HEK293 (cell line): ENCODE data around the gene ARPP19.
"Not testable (repeated sequence)": the region's sequence is repeated elsewhere in the genome, so short reads cannot be mapped to it uniquely, and the experiment has no call there.

Experiments
- CTCF ChIA-PET: fragments of 350-600 bp; formaldehyde crosslinking; extraction: SDS; loops from one replicate; lab custom pipeline; 2021; ENCODE audit warnings: antibody characterized with exemption; lab: Yijun Ruan, JAX
- POLR2A ChIA-PET: fragments of 300-600 bp; formaldehyde crosslinking; extraction: SDS; loops from one replicate; lab custom pipeline; 2020; ENCODE audit warnings: antibody characterized with exemption, inconsistent platforms; lab: Yijun Ruan, JAX
- H3K27ac ChIP-seq: fragments of 200-500 bp; sonication (Bioruptor generic); 2 replicates; pipeline ENCODE4 v1.5.1; 2014; ENCODE audit warnings: low read depth, low read length, control low read depth, inconsistent platforms; ENCODE audit errors: extremely low read depth
- H3K36me3 ChIP-seq, 2 experiments: fragments of 200-500 bp in 1 of 2; sonication (Bioruptor generic) in 1 of 2; 1 replicate in 1 of 2; 2 replicates in 1 of 2; pipeline ENCODE4 v1.5.1; 2014 to 2017; ENCODE audit warnings: inconsistent platforms in 2 of 2, low read length in 2 of 2; ENCODE audit not compliant: control insufficient read depth in 2 of 2, insufficient read depth in 1 of 2
- H3K4me1 ChIP-seq: fragments of 200-500 bp; sonication (Bioruptor generic); 2 replicates; pipeline ENCODE4 v1.5.1; 2014; ENCODE audit warnings: mild to moderate bottlenecking, low read length, inconsistent platforms; ENCODE audit not compliant: control insufficient read depth, insufficient read depth
- H3K4me3 ChIP-seq: 2 replicates; pipeline ENCODE4 v1.5.1; 2011; ENCODE audit warnings: low read depth, mild to moderate bottlenecking, control low read depth, low read length, moderate library complexity
- H3K9me3 ChIP-seq: fragments of 200-500 bp; sonication (Bioruptor generic); 2 replicates; pipeline ENCODE4 v1.5.1; 2014; ENCODE audit warnings: low read depth, low read length, inconsistent platforms; ENCODE audit not compliant: control insufficient read depth, insufficient read depth
- GLI2 ChIP-seq: fragments of 450-650 bp; formaldehyde crosslinking; IDR thresholded peaks from 2 replicates; pipeline ENCODE4; 2017; ENCODE audit warnings: missing biosample characterization, missing genetic modification characterization, low read depth, borderline replicate concordance
- KLF9 ChIP-seq: fragments of 450-650 bp; formaldehyde crosslinking; IDR thresholded peaks from 2 replicates; pipeline ENCODE4 v1.5.1; 2016; ENCODE audit warnings: missing biosample characterization, missing genetic modification characterization, low read depth
- SCRT1 ChIP-seq: fragments of 450-650 bp; formaldehyde crosslinking; IDR thresholded peaks from 2 replicates; pipeline ENCODE4 v1.5.1; 2016; ENCODE audit warnings: missing biosample characterization, missing genetic modification characterization, borderline replicate concordance
- SCRT2 ChIP-seq: fragments of 450-650 bp; formaldehyde crosslinking; IDR thresholded peaks from 2 replicates; pipeline ENCODE4 v1.5.1; 2016; ENCODE audit warnings: missing biosample characterization, missing genetic modification characterization
- ZBTB8A ChIP-seq: fragments of 450-650 bp; formaldehyde crosslinking; IDR thresholded peaks from 2 replicates; pipeline ENCODE4 v1.5.1; 2016; ENCODE audit warnings: missing biosample characterization, missing genetic modification characterization
- ZIC2 ChIP-seq: fragments of 450-650 bp; formaldehyde crosslinking; IDR thresholded peaks from 2 replicates; pipeline ENCODE4 v1.5.1; 2016; ENCODE audit warnings: missing biosample characterization, missing genetic modification characterization
- ZNF140 ChIP-seq: fragments of 450-650 bp; formaldehyde crosslinking; IDR thresholded peaks from 2 replicates; pipeline ENCODE4 v1.5.1; 2016; ENCODE audit warnings: missing biosample characterization, missing genetic modification characterization
- ZNF23 ChIP-seq: fragments of 450-650 bp; formaldehyde crosslinking; IDR thresholded peaks from 2 replicates; pipeline ENCODE4 v1.5.1; 2016; ENCODE audit warnings: missing biosample characterization, missing genetic modification characterization, borderline replicate concordance
- ZNF600 ChIP-seq: fragments of 450-650 bp; formaldehyde crosslinking; IDR thresholded peaks from 2 replicates; pipeline ENCODE4 v1.5.1; 2016; ENCODE audit warnings: missing biosample characterization, missing genetic modification characterization
- ZNF701 ChIP-seq: fragments of 450-650 bp; formaldehyde crosslinking; IDR thresholded peaks from 2 replicates; pipeline ENCODE4 v1.5.1; 2016; ENCODE audit warnings: missing biosample characterization, missing genetic modification characterization
- ZXDB ChIP-seq: fragments of 450-650 bp; formaldehyde crosslinking; IDR thresholded peaks from 2 replicates; pipeline ENCODE4 v1.5.1; 2016; ENCODE audit warnings: missing biosample characterization, missing genetic modification characterization
- TF ChIP-seq, protein P1 (sequence below): fragments of 450-650 bp; formaldehyde crosslinking; IDR thresholded peaks from 2 replicates; pipeline ENCODE4 v1.5.1; 2016; ENCODE audit warnings: missing biosample characterization, missing genetic modification characterization
- TF ChIP-seq, protein P2 (sequence below): fragments of 450-650 bp; formaldehyde crosslinking; IDR thresholded peaks from 2 replicates; pipeline ENCODE4 v1.5.1; 2016; ENCODE audit warnings: missing biosample characterization, missing genetic modification characterization
- TF ChIP-seq, protein P3 (sequence below): fragments of 450-650 bp; formaldehyde crosslinking; IDR thresholded peaks from 2 replicates; pipeline ENCODE4 v1.5.1; 2016; ENCODE audit warnings: missing biosample characterization, missing genetic modification characterization
- TF ChIP-seq, protein P4 (sequence below): fragments of 450-650 bp; formaldehyde crosslinking; IDR thresholded peaks from 2 replicates; pipeline ENCODE4 v1.5.1; 2016; ENCODE audit warnings: missing biosample characterization, missing genetic modification characterization

ARPP19 gene

DNA sequence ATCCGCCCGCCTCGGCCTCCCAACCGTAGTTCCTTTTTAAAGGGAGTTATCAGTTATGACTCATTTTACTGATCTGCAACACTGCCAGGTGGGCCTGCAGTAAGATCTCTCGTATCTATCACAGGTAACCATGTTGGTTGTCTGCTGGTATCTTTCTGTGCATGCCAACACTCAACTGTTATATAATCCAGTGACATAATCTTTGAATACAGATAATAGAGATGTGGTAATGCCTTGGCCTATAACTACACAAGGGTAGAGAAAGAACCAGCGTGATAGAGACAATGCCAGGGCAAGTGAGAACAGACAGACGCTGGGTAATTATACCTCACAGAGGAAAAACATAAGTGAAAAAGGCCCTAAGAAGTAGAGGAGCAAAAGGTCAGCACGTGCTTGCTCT lies 11.0 kb upstream of the ARPP19 start:
- ChIA-PET POLR2A (no interaction called here), CTCF (no interaction called here)
- no peak overlapping the region for H3K27ac ChIP-seq
- H3K9me3 ChIP-seq, result no peaks in the 10 kb centered on the region
- no peaks in the 10 kb centered on the region for H3K4me1 ChIP-seq
- H3K4me3 ChIP-seq, result no peak overlapping the region
- peaks cover 0 to 3% of the 10 kb centered on the region in 2 experiments; a peak in 1 of 3 replicates for H3K36me3 ChIP-seq
- TF ChIP-seq ZNF140 (no peak), ZNF600 (no peak), ZNF23 (tag by site-specific recombination) (no peak), ZBTB8A (tag by site-specific recombination) (no peak), GLI2 (tag by site-specific recombination) (no peak), ZNF701 (tag by site-specific recombination) (no peak)
- TF ChIP-seq, protein P1, sequence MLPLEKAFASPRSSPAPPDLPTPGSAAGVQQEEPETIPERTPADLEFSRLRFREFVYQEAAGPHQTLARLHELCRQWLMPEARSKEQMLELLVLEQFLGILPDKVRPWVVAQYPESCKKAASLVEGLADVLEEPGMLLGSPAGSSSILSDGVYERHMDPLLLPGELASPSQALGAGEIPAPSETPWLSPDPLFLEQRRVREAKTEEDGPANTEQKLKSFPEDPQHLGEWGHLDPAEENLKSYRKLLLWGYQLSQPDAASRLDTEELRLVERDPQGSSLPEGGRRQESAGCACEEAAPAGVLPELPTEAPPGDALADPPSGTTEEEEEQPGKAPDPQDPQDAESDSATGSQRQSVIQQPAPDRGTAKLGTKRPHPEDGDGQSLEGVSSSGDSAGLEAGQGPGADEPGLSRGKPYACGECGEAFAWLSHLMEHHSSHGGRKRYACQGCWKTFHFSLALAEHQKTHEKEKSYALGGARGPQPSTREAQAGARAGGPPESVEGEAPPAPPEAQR, result no peak
- TF ChIP-seq, protein P2, sequence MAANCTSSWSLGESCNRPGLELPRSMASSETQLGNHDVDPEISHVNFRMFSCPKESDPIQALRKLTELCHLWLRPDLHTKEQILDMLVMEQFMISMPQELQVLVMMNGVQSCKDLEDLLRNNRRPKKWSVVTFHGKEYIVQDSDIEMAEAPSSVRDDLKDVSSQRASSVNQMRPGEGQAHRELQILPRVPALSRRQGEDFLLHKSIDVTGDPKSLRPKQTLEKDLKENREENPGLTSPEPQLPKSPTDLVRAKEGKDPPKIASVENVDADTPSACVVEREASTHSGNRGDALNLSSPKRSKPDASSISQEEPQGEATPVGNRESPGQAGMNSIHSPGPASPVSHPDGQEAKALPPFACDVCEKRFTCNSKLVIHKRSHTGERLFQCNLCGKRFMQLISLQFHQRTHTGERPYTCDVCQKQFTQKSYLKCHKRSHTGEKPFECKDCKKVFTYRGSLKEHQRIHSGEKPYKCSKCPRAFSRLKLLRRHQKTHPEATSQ, result no peak
- TF ChIP-seq, protein P3, sequence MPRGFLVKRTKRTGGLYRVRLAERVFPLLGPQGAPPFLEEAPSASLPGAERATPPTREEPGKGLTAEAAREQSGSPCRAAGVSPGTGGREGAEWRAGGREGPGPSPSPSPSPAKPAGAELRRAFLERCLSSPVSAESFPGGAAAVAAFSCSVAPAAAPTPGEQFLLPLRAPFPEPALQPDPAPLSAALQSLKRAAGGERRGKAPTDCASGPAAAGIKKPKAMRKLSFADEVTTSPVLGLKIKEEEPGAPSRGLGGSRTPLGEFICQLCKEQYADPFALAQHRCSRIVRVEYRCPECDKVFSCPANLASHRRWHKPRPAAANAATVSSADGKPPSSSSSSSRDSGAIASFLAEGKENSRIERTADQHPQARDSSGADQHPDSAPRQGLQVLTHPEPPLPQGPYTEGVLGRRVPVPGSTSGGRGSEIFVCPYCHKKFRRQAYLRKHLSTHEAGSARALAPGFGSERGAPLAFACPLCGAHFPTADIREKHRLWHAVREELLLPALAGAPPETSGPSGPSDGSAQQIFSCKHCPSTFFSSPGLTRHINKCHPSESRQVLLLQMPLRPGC (tag by site-specific recombination), result no peak
- TF ChIP-seq, all 188 proteins: peak for 0

DNA sequence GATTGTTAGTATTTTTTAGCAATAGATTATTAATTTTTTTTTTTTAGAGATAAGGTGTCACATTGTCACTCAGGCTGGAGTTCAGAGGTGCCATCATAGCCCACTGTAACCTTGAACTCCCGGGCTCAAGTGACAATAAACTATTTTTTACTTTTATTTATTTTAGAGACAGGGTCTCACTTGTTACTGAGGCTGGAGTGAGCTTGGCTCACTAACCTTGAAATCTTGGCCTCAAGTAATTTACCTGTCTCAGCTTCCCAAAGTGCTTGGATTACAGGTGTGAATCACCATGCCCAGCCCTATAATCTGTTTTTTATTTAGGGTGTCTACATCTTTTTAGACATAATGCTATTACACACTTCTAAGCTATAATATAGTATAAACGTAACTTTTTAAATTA lies 7.9 kb upstream of the ARPP19 start:
- TF ChIP-seq, protein P4, sequence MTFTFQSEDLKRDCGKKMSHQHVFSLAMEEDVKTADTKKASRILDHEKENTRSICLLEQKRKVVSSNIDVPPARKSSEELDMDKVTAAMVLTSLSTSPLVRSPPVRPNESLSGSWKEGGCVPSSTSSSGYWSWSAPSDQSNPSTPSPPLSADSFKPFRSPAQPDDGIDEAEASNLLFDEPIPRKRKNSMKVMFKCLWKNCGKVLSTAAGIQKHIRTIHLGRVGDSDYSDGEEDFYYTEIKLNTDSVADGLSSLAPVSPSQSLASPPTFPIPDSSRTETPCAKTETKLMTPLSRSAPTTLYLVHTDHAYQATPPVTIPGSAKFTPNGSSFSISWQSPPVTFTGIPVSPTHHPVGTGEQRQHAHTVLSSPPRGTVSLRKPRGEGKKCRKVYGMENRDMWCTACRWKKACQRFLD, result no peak
- no peak for TF ChIP-seq KLF9 (tag by site-specific recombination)
- no peak for TF ChIP-seq ZXDB (tag by site-specific recombination)
- TF ChIP-seq ZIC2 (tag by site-specific recombination), result no peak
- Histone ChIP-seq H3K36me3 (no peaks in the 10 kb centered on the region; a peak in 1 of 3 replicates), H3K4me1 (no peaks in the 10 kb centered on the region), H3K9me3 (no peaks in the 10 kb centered on the region), H3K27ac (no peak overlapping the region), H3K4me3 (no peak overlapping the region)
- POLR2A ChIA-PET, result no interaction called here
- CTCF ChIA-PET, result no interaction called here

DNA sequence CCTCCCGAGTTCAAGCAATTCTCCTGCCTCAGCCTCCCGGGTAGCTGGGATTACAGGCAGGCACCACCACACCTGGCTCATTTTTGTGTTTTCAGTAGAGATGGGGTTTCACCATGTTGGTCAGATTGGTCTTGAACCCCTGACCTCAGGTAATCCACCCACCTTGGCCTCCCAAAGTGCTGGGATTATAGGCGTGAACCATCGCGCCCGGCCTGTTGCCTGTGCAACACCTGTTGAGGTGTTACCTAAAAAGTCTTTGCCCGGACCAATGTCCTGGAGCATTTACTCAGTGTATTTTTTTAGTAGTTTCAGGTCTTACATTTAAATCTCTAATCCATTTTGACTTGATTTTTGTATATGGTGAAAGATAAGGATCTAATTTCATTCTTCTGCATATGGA lies 6.7 kb upstream of the ARPP19 start:
- H3K9me3 ChIP-seq, POLR2A ChIA-PET, CTCF ChIA-PET, H3K4me1 ChIP-seq, H3K36me3 ChIP-seq, H3K27ac ChIP-seq, H3K4me3 ChIP-seq: not testable (repeated sequence)
- TF ChIP-seq SCRT2 (tag by site-specific recombination), result peak; percentile 70
- TF ChIP-seq SCRT1 (tag by site-specific recombination), result peak; percentile 52; the same call in 1 of the 2 replicates
